Fibroblast of mammary gland (primary cell): Measurements from ENCODE around the gene USP15.
A peak's percentile ranks its signal among the peaks of the same experiment; 100 is the strongest.
"Not testable (repeated sequence)": the region's sequence is repeated elsewhere in the genome, so short reads cannot be mapped to it uniquely, and the experiment has no call there.

ENCODE experiments used
- DNase-seq: peaks from one replicate; pipeline ENCODE4 v3.0.0-alpha.2; 2010; ENCODE audit warnings: low read depth
- H3K4me3 ChIP-seq: 2 replicates; pipeline ENCODE4 v1.5.1; 2011; ENCODE audit warnings: low read depth, mild to moderate bottlenecking, low read length, moderate library complexity; ENCODE audit not compliant: control insufficient read depth
- TF ChIP-seq, protein P1 (sequence below): conservative IDR thresholded peaks from 2 replicates; pipeline ENCODE4 v1.5.1; 2011; ENCODE audit warnings: low read depth, low read length, inconsistent platforms; ENCODE audit not compliant: control insufficient read depth, insufficient read depth

USP15 gene

DNA sequence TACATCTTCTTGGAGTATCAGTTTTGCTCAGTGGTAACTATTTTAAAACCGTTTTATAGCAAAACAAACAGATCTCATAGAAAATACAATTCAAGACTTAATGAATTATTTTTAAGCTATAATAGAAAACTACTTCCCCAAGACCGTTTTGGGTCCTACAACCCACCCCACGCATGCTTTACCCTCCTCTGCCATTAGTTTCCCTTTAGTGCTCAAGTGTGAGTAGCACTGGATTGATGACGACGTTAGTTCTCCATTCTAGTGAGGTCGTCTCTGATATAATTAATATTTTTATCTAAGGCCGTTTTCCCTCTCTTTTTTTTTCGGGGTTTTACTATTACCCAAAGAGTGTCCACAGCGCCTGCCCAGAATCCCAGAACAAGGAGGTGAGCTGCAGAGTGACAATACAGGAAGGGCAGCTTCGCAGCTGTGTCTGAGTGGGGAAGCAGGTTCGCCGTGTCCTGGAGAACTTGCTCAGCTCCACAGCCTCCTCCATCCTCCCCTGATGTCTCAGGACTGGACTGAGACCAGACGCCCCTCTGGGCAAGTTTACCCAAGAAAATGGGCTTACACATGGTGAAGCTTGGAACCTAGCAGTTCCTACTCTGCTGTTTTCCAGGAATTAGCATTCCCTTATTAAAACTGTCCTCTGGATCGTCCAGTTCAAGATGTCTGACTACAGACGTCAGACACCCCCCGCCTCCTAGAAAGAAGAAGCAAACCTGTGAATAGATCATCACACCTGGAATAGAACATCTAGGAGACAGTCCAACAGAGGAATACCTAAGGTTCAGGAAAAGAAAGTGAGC, 174.5 kb downstream of the USP15 start:
- TF ChIP-seq, protein P1, sequence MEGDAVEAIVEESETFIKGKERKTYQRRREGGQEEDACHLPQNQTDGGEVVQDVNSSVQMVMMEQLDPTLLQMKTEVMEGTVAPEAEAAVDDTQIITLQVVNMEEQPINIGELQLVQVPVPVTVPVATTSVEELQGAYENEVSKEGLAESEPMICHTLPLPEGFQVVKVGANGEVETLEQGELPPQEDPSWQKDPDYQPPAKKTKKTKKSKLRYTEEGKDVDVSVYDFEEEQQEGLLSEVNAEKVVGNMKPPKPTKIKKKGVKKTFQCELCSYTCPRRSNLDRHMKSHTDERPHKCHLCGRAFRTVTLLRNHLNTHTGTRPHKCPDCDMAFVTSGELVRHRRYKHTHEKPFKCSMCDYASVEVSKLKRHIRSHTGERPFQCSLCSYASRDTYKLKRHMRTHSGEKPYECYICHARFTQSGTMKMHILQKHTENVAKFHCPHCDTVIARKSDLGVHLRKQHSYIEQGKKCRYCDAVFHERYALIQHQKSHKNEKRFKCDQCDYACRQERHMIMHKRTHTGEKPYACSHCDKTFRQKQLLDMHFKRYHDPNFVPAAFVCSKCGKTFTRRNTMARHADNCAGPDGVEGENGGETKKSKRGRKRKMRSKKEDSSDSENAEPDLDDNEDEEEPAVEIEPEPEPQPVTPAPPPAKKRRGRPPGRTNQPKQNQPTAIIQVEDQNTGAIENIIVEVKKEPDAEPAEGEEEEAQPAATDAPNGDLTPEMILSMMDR = no peak
- no peak for DNase-seq
- peak overlapping the region; percentile 45 for H3K4me3 ChIP-seq

DNA sequence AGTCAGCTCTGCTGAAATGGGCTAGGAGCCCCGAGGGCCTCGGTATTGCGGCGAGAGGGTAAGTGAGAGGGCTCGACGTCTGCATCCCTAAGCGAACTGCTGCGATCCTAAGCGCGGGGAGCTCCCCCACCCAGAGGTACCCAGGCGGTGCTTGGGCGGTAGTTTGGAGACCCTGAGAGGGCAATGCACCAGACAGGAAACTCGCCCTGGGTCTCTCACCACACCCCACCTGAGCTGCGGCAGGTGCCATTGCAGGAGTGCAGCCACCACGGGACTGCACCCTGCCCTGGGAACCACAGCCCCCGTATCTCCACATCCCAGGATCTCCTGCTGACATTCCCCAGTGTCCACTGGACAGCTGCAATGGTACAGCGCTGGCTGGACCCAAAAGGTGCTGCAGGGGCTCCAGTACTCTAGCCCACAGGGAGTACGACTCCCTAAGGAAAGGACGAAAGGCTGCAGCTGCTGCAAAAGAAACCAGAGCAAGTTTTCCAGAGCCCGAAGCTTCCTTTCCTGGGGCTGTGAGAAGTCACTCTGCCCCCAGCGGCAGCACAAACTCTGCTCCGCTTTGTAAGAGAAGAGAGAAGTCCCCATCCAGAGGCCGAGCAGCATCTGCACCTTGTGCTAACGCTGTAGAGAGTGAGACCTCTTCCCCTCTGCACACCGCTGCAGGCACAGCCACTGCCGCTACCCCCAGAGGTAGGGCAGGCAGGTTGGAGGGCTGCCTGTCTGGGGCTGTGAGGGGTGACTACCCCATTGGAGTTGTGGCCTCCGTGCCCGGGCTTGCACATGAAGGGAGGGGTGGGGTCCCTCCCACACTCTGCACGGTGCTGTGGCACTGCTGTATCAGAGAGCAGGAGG, 175.3 kb downstream of the USP15 start:
- TF ChIP-seq, protein P1 = peak; percentile 68
- peak; percentile 60 for DNase-seq
- H3K4me3 ChIP-seq = peak overlapping the region; percentile 45

DNA sequence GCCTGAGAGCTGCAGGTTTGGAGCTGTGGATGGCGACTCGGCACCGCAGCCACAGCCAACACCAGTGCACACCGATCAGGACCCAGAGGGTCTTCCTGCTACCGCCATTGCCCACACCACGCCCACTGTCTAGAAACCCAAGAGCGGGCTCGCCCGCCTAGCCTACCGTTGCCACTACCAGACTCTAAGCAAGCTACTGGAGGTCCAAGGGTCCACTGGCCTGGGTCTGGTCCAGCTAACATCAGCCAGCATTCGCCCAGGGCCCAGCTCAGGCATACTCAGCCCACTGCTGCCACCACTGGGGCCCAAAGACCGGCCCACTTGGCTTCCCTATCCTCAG, 175.9 kb downstream of the USP15 start:
- no peak for DNase-seq
- H3K4me3 ChIP-seq = no peak overlapping the region
- TF ChIP-seq, protein P1 = no peak

DNA sequence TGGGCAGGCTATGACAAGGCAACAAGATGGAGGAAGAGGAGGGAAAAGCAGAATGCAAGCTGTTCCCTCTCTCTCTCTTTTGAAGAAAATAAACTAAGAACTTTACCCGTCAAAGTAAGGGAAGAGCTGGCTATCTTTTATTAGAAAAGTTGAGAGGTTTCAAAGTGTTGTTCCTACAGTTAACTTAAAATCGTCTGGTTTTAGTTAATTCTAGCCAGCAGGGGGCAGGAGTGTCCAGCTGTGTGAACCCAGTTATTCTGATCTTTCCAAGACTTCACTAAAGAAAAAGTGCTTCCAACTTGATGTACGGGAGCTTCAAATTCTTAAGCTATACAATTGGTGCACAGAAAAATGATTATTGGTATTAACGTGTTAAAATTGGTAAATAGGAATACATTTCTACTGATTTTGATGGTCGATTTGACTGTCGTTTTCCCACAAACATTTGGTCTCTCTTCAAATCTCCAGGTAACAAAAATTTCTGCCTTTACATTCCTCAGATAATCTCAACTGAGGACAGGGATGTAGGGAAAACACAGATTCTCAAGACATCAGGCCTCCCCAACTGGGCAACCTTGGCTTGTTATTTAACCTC, 178.0 kb downstream of the USP15 start:
- peak; percentile 63 for DNase-seq
- TF ChIP-seq, protein P1 = peak; percentile 63
- H3K4me3 ChIP-seq = no peak overlapping the region

DNA sequence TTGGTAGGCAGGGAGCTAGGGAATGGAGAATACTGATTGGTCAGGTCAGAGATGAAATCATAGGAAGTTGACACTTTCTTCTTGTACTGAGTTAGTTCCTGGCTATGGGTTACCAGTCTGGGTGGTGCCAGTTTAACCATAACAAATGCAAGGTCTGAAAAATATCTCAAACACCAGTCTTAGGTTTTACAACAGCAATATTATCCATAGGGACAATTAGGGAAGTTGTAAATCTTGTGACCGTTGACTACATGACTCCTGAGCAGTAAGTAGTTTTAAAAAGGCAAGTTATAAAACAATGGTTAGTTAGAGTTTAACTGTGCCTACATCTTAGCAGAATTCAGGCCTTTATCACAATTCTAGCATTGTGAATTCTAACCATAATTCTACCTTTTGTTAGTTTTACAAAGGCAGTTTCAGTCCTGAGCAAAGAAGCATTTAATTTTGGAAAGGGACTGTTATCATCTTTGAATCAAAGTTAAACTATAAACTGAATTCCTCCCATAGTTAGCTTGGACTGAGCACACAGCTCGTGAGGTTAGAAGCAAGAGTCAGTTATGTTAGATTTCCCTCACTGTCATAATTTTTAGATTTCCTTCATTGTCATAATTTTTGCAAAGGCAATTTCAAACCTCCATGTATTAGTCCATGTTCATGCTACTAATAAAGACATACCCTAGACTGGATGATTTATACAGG, 186.7 kb downstream of the USP15 start:
- DNase-seq = no peak
- H3K4me3 ChIP-seq = no peak overlapping the region
- TF ChIP-seq, protein P1 = no peak

DNA sequence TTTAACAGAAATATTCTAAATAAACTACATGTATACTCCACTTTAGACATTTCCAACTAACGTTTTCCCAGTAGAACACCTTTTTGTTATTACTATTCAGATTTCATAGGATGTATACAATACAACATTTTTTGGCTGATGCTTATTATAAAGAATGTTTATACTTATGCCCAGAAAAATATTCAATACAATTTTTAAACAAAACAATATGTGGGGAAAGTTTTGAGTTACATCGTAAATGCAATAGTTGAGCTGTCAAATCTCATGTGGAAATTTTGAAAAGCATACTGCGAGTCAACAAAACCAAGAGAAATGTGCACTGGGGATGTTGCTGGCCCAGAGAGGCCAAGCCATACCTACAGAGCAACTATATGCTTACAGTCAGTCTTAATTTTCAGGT, 188.2 kb downstream of the USP15 start:
- no peak overlapping the region for H3K4me3 ChIP-seq
- TF ChIP-seq, protein P1 = no peak
- DNase-seq = no peak

DNA sequence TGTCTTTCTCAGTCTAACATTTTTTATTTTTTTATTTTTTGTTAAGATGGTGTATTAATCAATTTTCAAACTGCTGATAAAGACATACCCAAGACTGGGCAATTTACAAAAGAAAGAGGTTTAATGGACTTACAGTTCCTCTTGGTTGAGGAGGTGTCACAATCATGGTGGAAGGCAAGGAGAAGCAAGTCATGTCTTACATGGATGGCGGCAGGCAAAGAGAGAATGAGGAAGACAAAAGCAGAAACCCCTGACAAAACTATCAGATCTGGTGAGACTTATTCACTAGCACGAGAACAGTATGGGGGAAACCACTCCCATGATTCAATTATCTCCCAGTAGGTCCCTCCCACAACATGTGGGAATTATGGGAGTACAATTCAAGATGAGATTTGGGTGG, 195.2 kb downstream of the USP15 start:
- DNase-seq, H3K4me3 ChIP-seq: not testable (repeated sequence)
